Measurements from ENCODE around the gene GP9.

Gene GP9

GRCh38 chr3:129027544-129027880, 33.1 kb upstream of the GP9 start:
- no peak for TF ChIP-seq CEBPB (IDR thresholded peaks at IDR 0.05)
- no peak for TF ChIP-seq USF1 (IDR thresholded peaks at IDR 0.05)
- no peak for TF ChIP-seq TCF12 (IDR thresholded peaks at IDR 0.05; ENCODE audit: low read depth)
- TF ChIP-seq EP300 (IDR thresholded peaks at IDR 0.05; ENCODE audit: borderline replicate concordance), result no peak
- TF ChIP-seq MAX (IDR thresholded peaks at IDR 0.05), result no peak
- TF ChIP-seq FOXM1 (IDR thresholded peaks at IDR 0.05; ENCODE audit: borderline replicate concordance, low read depth), result no peak
- TF ChIP-seq YY1 (IDR thresholded peaks at IDR 0.05; ENCODE audit: low read depth), result no peak
- TF ChIP-seq EGR1 (IDR thresholded peaks at IDR 0.05), result no peak
- TF ChIP-seq REST (IDR thresholded peaks at IDR 0.05; ENCODE audit: low read depth), result no peak
- no peak for TF ChIP-seq NFIC (IDR thresholded peaks at IDR 0.05)

GRCh38 chr3:129028866-129029265, 31.7 kb upstream of the GP9 start:
- TF ChIP-seq NFIC (IDR thresholded peaks at IDR 0.05), result no peak
- no peak for TF ChIP-seq MAX (IDR thresholded peaks at IDR 0.05)
- no peak for TF ChIP-seq TCF12 (IDR thresholded peaks at IDR 0.05; ENCODE audit: low read depth)
- no peak for TF ChIP-seq RAD21 (IDR thresholded peaks at IDR 0.05; ENCODE audit: low read depth)
- TF ChIP-seq CREB1 (IDR thresholded peaks at IDR 0.05; ENCODE audit: low read depth), result no peak
- no peak for TF ChIP-seq TEAD4 (IDR thresholded peaks at IDR 0.05)
- TF ChIP-seq EGR1 (IDR thresholded peaks at IDR 0.05), result no peak
- no peak for TF ChIP-seq CEBPB (IDR thresholded peaks at IDR 0.05)
- TF ChIP-seq REST (IDR thresholded peaks at IDR 0.05; ENCODE audit: low read depth), result no peak
- no peak for TF ChIP-seq YY1 (IDR thresholded peaks at IDR 0.05; ENCODE audit: low read depth)
- TF ChIP-seq FOXM1 (IDR thresholded peaks at IDR 0.05; ENCODE audit: borderline replicate concordance, low read depth), result no peak
- no peak for TF ChIP-seq EP300 (IDR thresholded peaks at IDR 0.05; ENCODE audit: borderline replicate concordance)
- TF ChIP-seq USF1 (IDR thresholded peaks at IDR 0.05), result no peak
- TF ChIP-seq ZBTB7A (IDR thresholded peaks at IDR 0.05; ENCODE audit: low read depth), result no peak
- TF ChIP-seq TAF1 (IDR thresholded peaks at IDR 0.05; ENCODE audit: low read depth), result no peak

GRCh38 chr3:129030611-129031010, 30.0 kb upstream of the GP9 start:
- TF ChIP-seq TCF12 (IDR thresholded peaks at IDR 0.05; ENCODE audit: low read depth) (no peak), EP300 (IDR thresholded peaks at IDR 0.05; ENCODE audit: borderline replicate concordance) (no peak), EGR1 (IDR thresholded peaks at IDR 0.05) (no peak), REST (IDR thresholded peaks at IDR 0.05; ENCODE audit: low read depth) (no peak), NFIC (IDR thresholded peaks at IDR 0.05) (no peak)

- TF ChIP-seq RAD21 (IDR thresholded peaks at IDR 0.05; ENCODE audit: low read depth) (no peak), USF1 (IDR thresholded peaks at IDR 0.05) (no peak), TCF12 (IDR thresholded peaks at IDR 0.05; ENCODE audit: low read depth) (no peak), EGR1 (IDR thresholded peaks at IDR 0.05) (no peak), MAX (IDR thresholded peaks at IDR 0.05) (no peak)
These were observed 28.9 kb upstream of the GP9 start for GRCh38 chr3:129031476-129032215.
